Chondrocyte (in vitro differentiated cells): ENCODE results near the gene ELF2. TPM values are rescaled to one million over a fixed set of nuclear protein-coding genes. Genes with fewer than 3 reads are reported as not detected.

Experiments used
- DNase-seq: peaks from one replicate; pipeline ENCODE4 v3.0.0; 2021; ENCODE audit warnings: mixed read lengths, low spot score
- H3K27ac Mint-ChIP-seq: one replicate; pipeline ENCODE4 v1.8.0; 2021; ENCODE audit warnings: mild to moderate bottlenecking, moderate library complexity, mixed read lengths; ENCODE audit not compliant: unreplicated experiment
- H3K27me3 Mint-ChIP-seq: 2 replicates; pipeline ENCODE4 v1.8.0; 2021; ENCODE audit warnings: low read depth, mixed read lengths
- H3K36me3 Mint-ChIP-seq: 2 replicates; pipeline ENCODE4 v1.8.0; 2021; ENCODE audit warnings: low read depth, mixed read lengths
- H3K4me1 Mint-ChIP-seq: 2 replicates; pipeline ENCODE4 v1.8.0; 2021; ENCODE audit warnings: low read depth, mild to moderate bottlenecking, mixed read lengths
- H3K4me3 Mint-ChIP-seq: one replicate; pipeline ENCODE4 v1.8.0; 2021; ENCODE audit warnings: mild to moderate bottlenecking, moderate library complexity, mixed read lengths; ENCODE audit not compliant: unreplicated experiment
- H3K9me3 Mint-ChIP-seq: 2 replicates; pipeline ENCODE4 v1.8.0; 2021; ENCODE audit warnings: low read depth, mixed read lengths
- CTCF ChIP-seq: fragments of 200-600 bp; sonication (generic); IDR thresholded peaks from 2 replicates; pipeline ENCODE4 v1.5.0; 2021; ENCODE audit warnings: antibody characterized with exemption, mild to moderate bottlenecking, moderate library complexity
- total RNA-seq: library from RNA; stranded (reverse); gene quantifications from 3 replicates; pipeline ENCODE4 v1.2.1, GENCODE V29; 2021

The ELF2 gene
- total RNA-seq, 1 donor from 2014 or later: 30.2 TPM

- Mint-ChIP-seq H3K9me3 (no peaks in the 10 kb centered on the region), H3K4me3 (no peak overlapping the region), H3K27ac (no peak overlapping the region), H3K4me1 (peaks cover 4% of the 10 kb centered on the region), H3K36me3 (peaks cover 1% of the 10 kb centered on the region), H3K27me3 (no peaks in the 10 kb centered on the region)
- no peak for DNase-seq
- no peak for TF ChIP-seq CTCF
These were observed 68.4 kb downstream of the ELF2 start for GRCh38 chr4:139108567-139109128.

GRCh38 chr4:139099366-139099982 is 77.5 kb downstream of the ELF2 start:
- Mint-ChIP-seq H3K27me3 (no peaks in the 10 kb centered on the region), H3K9me3 (no peaks in the 10 kb centered on the region), H3K27ac (no peak overlapping the region), H3K4me1 (no peaks in the 10 kb centered on the region), H3K36me3 (no peaks in the 10 kb centered on the region), H3K4me3 (no peak overlapping the region)
- DNase-seq: no peak
- TF ChIP-seq CTCF: peak; percentile 96

- H3K27ac Mint-ChIP-seq: no peak overlapping the region
- no peak overlapping the region for H3K4me3 Mint-ChIP-seq
- no peaks in the 10 kb centered on the region for H3K36me3 Mint-ChIP-seq
- no peak for DNase-seq
- H3K27me3 Mint-ChIP-seq: no peaks in the 10 kb centered on the region
- no peak for TF ChIP-seq CTCF
- no peaks in the 10 kb centered on the region for H3K4me1 Mint-ChIP-seq
- no peaks in the 10 kb centered on the region for H3K9me3 Mint-ChIP-seq
These were observed 84.7 kb downstream of the ELF2 start for GRCh38 chr4:139092271-139092670.

- Mint-ChIP-seq H3K27ac (peak overlapping the region; percentile 99), H3K36me3 (peaks cover 1% of the 10 kb centered on the region), H3K4me3 (peak overlapping the region; percentile 99), H3K4me1 (peaks cover 36% of the 10 kb centered on the region), H3K27me3 (no peaks in the 10 kb centered on the region), H3K9me3 (no peaks in the 10 kb centered on the region)
- peak; percentile 76 for TF ChIP-seq CTCF
- DNase-seq: no peak
These were observed 91.9 kb downstream of the ELF2 start for GRCh38 chr4:139085141-139085540.

- Mint-ChIP-seq H3K4me1 (peaks cover 36% of the 10 kb centered on the region), H3K9me3 (no peaks in the 10 kb centered on the region), H3K27me3 (no peaks in the 10 kb centered on the region), H3K36me3 (peaks cover 1% of the 10 kb centered on the region), H3K27ac (peak overlapping the region; percentile 99), H3K4me3 (peak overlapping the region; percentile 99)
- no peak for TF ChIP-seq CTCF
- no peak for DNase-seq
These were observed 92.3 kb downstream of the ELF2 start for GRCh38 chr4:139084804-139085093.
